GM18517 (cell line): ENCODE results near the gene ZNF700.
"Not testable (repeated sequence)": the region's sequence is repeated elsewhere in the genome, so short reads cannot be mapped to it uniquely, and the experiment has no call there.

Source experiments
- ATAC-seq: cut with Tn5 transposase; IDR thresholded peaks from one replicate; pipeline ENCODE4 v1.9.1; 2021; ENCODE audit warnings: mild to moderate bottlenecking, moderate library complexity; ENCODE audit not compliant: unreplicated experiment

Gene ZNF700

GRCh38 chr19:11938383-11938782 is 13.5 kb downstream of the ZNF700 start:
- ATAC-seq: not testable (repeated sequence)

GRCh38 chr19:11941361-11941887 is 16.5 kb downstream of the ZNF700 start:
- not testable (repeated sequence) for ATAC-seq

GRCh38 chr19:11942008-11942842 is 17.3 kb downstream of the ZNF700 start:
- no peak for ATAC-seq

- ATAC-seq: no peak
Measured at GRCh38 chr19:11942843-11943108, 17.9 kb downstream of the ZNF700 start.

- ATAC-seq: no peak
Measured at GRCh38 chr19:11944656-11945055, 19.7 kb downstream of the ZNF700 start.

- no peak for ATAC-seq
Measured at GRCh38 chr19:11948646-11949045, 23.7 kb downstream of the ZNF700 start.

- no peak for ATAC-seq
Measured at GRCh38 chr19:11949201-11949600, 24.3 kb downstream of the ZNF700 start.

- ATAC-seq: not testable (repeated sequence)
Measured at GRCh38 chr19:11949614-11950080, 24.7 kb downstream of the ZNF700 start.

GRCh38 chr19:11950312-11950711 is 25.4 kb downstream of the ZNF700 start:
- ATAC-seq: no peak

GRCh38 chr19:11963566-11964355 is 38.9 kb downstream of the ZNF700 start:
- ATAC-seq: no peak

- no peak for ATAC-seq
Measured at GRCh38 chr19:11964496-11964857, 39.6 kb downstream of the ZNF700 start.

GRCh38 chr19:11964858-11965645 is 40.1 kb downstream of the ZNF700 start, which contains the start of gene ZNF763:
ZNF763 (plus strand) TSS chr19:11965040; CDS start chr19:11965209, 169 bp downstream.
- ATAC-seq: peak; percentile 78

- ATAC-seq: no peak
Measured at GRCh38 chr19:11970174-11970573, 45.3 kb downstream of the ZNF700 start.

- no peak for ATAC-seq
Measured at GRCh38 chr19:11971041-11971440, 46.1 kb downstream of the ZNF700 start.

- ATAC-seq: no peak
Measured at GRCh38 chr19:11973019-11973810, 48.3 kb downstream of the ZNF700 start.

GRCh38 chr19:11978492-11979100 is 53.7 kb downstream of the ZNF700 start:
- no peak for ATAC-seq

- no peak for ATAC-seq
Measured at GRCh38 chr19:11979527-11979926, 54.6 kb downstream of the ZNF700 start.

GRCh38 chr19:11982526-11982925 is 57.6 kb downstream of the ZNF700 start:
- no peak for ATAC-seq

GRCh38 chr19:11984986-11985385 is 60.1 kb downstream of the ZNF700 start:
- no peak for ATAC-seq

- ATAC-seq: no peak
Measured at GRCh38 chr19:11986754-11987153, 61.8 kb downstream of the ZNF700 start.
